ENCODE measurements around the gene LRMDA.

The LRMDA gene

GRCh38 chr10:76444034-76444800 lies 1012.8 kb downstream of the LRMDA start:
- Histone ChIP-seq H3K9ac (no peak overlapping the region), H3K9me3 (ENCODE audit: control insufficient read depth, low read length) (no peaks in the 10 kb centered on the region), H3K27ac (no peak overlapping the region), H3K27me3 (ENCODE audit: control insufficient read depth, insufficient read depth, low read length) (no peaks in the 10 kb centered on the region), H3K4me3 (ENCODE audit: low read depth, low read length) (no peak overlapping the region), H3K4me1 (no peaks in the 10 kb centered on the region), H2AFZ (no peak overlapping the region), H3K4me2 (ENCODE audit: low read length) (no peak overlapping the region), H3K36me3 (ENCODE audit: control insufficient read depth, insufficient read depth, low read length) (no peaks in the 10 kb centered on the region), H3K79me2 (no peaks in the 10 kb centered on the region)
- no peak for TF ChIP-seq CTCF (IDR thresholded peaks at IDR 0.05)

GRCh38 chr10:76447578-76447977 lies 1016.2 kb downstream of the LRMDA start:
- Histone ChIP-seq H3K79me2 (no peaks in the 10 kb centered on the region), H2AFZ (no peak overlapping the region), H3K4me3 (ENCODE audit: low read depth, low read length) (no peak overlapping the region), H3K36me3 (ENCODE audit: control insufficient read depth, insufficient read depth, low read length) (no peaks in the 10 kb centered on the region), H3K4me2 (ENCODE audit: low read length) (no peak overlapping the region), H3K27me3 (ENCODE audit: control insufficient read depth, insufficient read depth, low read length) (no peaks in the 10 kb centered on the region), H3K9me3 (ENCODE audit: control insufficient read depth, low read length) (no peaks in the 10 kb centered on the region), H3K4me1 (no peaks in the 10 kb centered on the region), H3K27ac (no peak overlapping the region), H3K9ac (no peak overlapping the region)
- TF ChIP-seq CTCF (IDR thresholded peaks at IDR 0.05): no peak

GRCh38 chr10:76451911-76452310 lies 1020.5 kb downstream of the LRMDA start:
- Histone ChIP-seq H3K4me2 (ENCODE audit: low read length) (no peak overlapping the region), H2AFZ (no peak overlapping the region), H3K9me3 (ENCODE audit: control insufficient read depth, low read length) (no peaks in the 10 kb centered on the region), H3K79me2 (no peaks in the 10 kb centered on the region), H3K9ac (no peak overlapping the region), H3K27me3 (ENCODE audit: control insufficient read depth, insufficient read depth, low read length) (no peaks in the 10 kb centered on the region), H3K27ac (no peak overlapping the region), H3K4me3 (ENCODE audit: low read depth, low read length) (no peak overlapping the region), H3K36me3 (ENCODE audit: control insufficient read depth, insufficient read depth, low read length) (no peaks in the 10 kb centered on the region), H3K4me1 (no peaks in the 10 kb centered on the region)
- TF ChIP-seq CTCF (IDR thresholded peaks at IDR 0.05): no peak

GRCh38 chr10:76453332-76453731 lies 1021.9 kb downstream of the LRMDA start:
- Histone ChIP-seq H3K4me2 (ENCODE audit: low read length) (no peak overlapping the region), H3K27ac (no peak overlapping the region), H3K9ac (no peak overlapping the region), H3K36me3 (ENCODE audit: control insufficient read depth, insufficient read depth, low read length) (no peaks in the 10 kb centered on the region), H3K27me3 (ENCODE audit: control insufficient read depth, insufficient read depth, low read length) (no peaks in the 10 kb centered on the region), H3K9me3 (ENCODE audit: control insufficient read depth, low read length) (no peaks in the 10 kb centered on the region), H3K4me3 (ENCODE audit: low read depth, low read length) (no peak overlapping the region), H3K79me2 (no peaks in the 10 kb centered on the region), H3K4me1 (no peaks in the 10 kb centered on the region), H2AFZ (no peak overlapping the region)
- TF ChIP-seq CTCF (IDR thresholded peaks at IDR 0.05): no peak

- no peak for TF ChIP-seq CTCF (IDR thresholded peaks at IDR 0.05)
- Histone ChIP-seq H3K36me3 (ENCODE audit: control insufficient read depth, insufficient read depth, low read length) (no peaks in the 10 kb centered on the region), H3K27ac (no peak overlapping the region), H3K4me3 (ENCODE audit: low read depth, low read length) (no peak overlapping the region), H3K79me2 (no peaks in the 10 kb centered on the region), H3K27me3 (ENCODE audit: control insufficient read depth, insufficient read depth, low read length) (no peaks in the 10 kb centered on the region), H3K4me2 (ENCODE audit: low read length) (no peak overlapping the region), H3K9ac (no peak overlapping the region), H2AFZ (no peak overlapping the region), H3K4me1 (no peaks in the 10 kb centered on the region), H3K9me3 (ENCODE audit: control insufficient read depth, low read length) (no peaks in the 10 kb centered on the region)
Measured at GRCh38 chr10:76453997-76454396, 1022.6 kb downstream of the LRMDA start.

Measured in parathyroid adenoma (tissue), 2 donors.